ELR (cell line): Measurements from ENCODE around the gene FAAP20.
A peak's percentile ranks its signal among the peaks of the same experiment; 100 is the strongest.

Source experiments
- DNase-seq: peaks from one replicate; pipeline ENCODE4 v3.0.0-alpha.2; 2015; ENCODE audit warnings: low read depth

The FAAP20 gene

GRCh38 chr1:2194898-2195673 is 514 bp upstream of the FAAP20 start:
- DNase-seq = peak; percentile 84

GRCh38 chr1:2193514-2194281 is 874 bp downstream of the FAAP20 start:
- DNase-seq = no peak

GRCh38 chr1:2192031-2192995 is 2.3 kb downstream of the FAAP20 start:
- DNase-seq = no peak

GRCh38 chr1:2190491-2190976 is 4.0 kb downstream of the FAAP20 start:
- DNase-seq = no peak

- peak; percentile 93 for DNase-seq
Measured at GRCh38 chr1:2189459-2190425, 4.8 kb downstream of the FAAP20 start.

GRCh38 chr1:2188336-2188735 is 6.2 kb downstream of the FAAP20 start:
- no peak for DNase-seq

GRCh38 chr1:2187619-2188018 is 7.0 kb downstream of the FAAP20 start:
- DNase-seq = no peak

GRCh38 chr1:2186901-2187300 is 7.7 kb downstream of the FAAP20 start:
- no peak for DNase-seq

GRCh38 chr1:2185880-2186855 is 8.4 kb downstream of the FAAP20 start:
- DNase-seq = no peak

GRCh38 chr1:2184934-2185333 is 9.6 kb downstream of the FAAP20 start:
- DNase-seq = no peak

- no peak for DNase-seq
Measured at GRCh38 chr1:2184531-2184930, 10.0 kb downstream of the FAAP20 start.

- DNase-seq = no peak
Measured at GRCh38 chr1:2183937-2184334, 10.6 kb downstream of the FAAP20 start.

- DNase-seq = no peak
Measured at GRCh38 chr1:2182376-2182775, 12.2 kb downstream of the FAAP20 start.

- no peak for DNase-seq
Measured at GRCh38 chr1:2181752-2182151, 12.8 kb downstream of the FAAP20 start.

GRCh38 chr1:2181271-2181670 is 13.3 kb downstream of the FAAP20 start:
- no peak for DNase-seq

- peak; percentile 77 for DNase-seq
Measured at GRCh38 chr1:2180297-2181245, 14.0 kb downstream of the FAAP20 start.

GRCh38 chr1:2179283-2180013 is 15.1 kb downstream of the FAAP20 start:
- DNase-seq = no peak

GRCh38 chr1:2178875-2179274 is 15.7 kb downstream of the FAAP20 start:
- no peak for DNase-seq
